ENCODE data around the gene KLHL30.

- TF ChIP-seq EZH2 (IDR thresholded peaks at IDR 0.05; ENCODE audit: low read length, missing control alignments) (no peak), CTCF (conservative IDR thresholded peaks at IDR 0.05 in 1 of 2, IDR thresholded peaks at IDR 0.05 in 1 of 2; ENCODE audit: low read depth in 1 of 2, low read length in 2 of 2) (no peak)
Measured at GRCh38 chr2:238170386-238171071, 32.1 kb downstream of the KLHL30 start.
